GM19438 (cell line): ENCODE data around the gene PSMC5.

Source experiments
- ATAC-seq: cut with Tn5 transposase; IDR thresholded peaks from one replicate; pipeline ENCODE4 v1.9.1; 2021; ENCODE audit warnings: low read depth; ENCODE audit not compliant: unreplicated experiment

Gene PSMC5

GRCh38 chr17:63819585-63820537 lies 7.4 kb upstream of the PSMC5 start:
- no peak for ATAC-seq

- ATAC-seq: no peak
These were observed 6.2 kb upstream of the PSMC5 start for GRCh38 chr17:63820963-63821561.

- no peak for ATAC-seq
These were observed 5.4 kb upstream of the PSMC5 start for GRCh38 chr17:63821804-63822203.

- ATAC-seq: no peak
These were observed 4.7 kb upstream of the PSMC5 start for GRCh38 chr17:63822537-63822936.

- no peak for ATAC-seq
These were observed 3.4 kb upstream of the PSMC5 start for GRCh38 chr17:63823659-63824331.

GRCh38 chr17:63824362-63824761 lies 2.9 kb upstream of the PSMC5 start:
- no peak for ATAC-seq

GRCh38 chr17:63826468-63827001 lies 696 bp upstream of the PSMC5 start:
- no peak for ATAC-seq

- ATAC-seq: no peak
These were observed 580 bp downstream of the PSMC5 start for GRCh38 chr17:63827801-63828221.

- no peak for ATAC-seq
These were observed 1.7 kb downstream of the PSMC5 start for GRCh38 chr17:63828936-63829335.

- no peak for ATAC-seq
These were observed 3.0 kb downstream of the PSMC5 start for GRCh38 chr17:63830278-63830677.

GRCh38 chr17:63830904-63831491 lies 3.8 kb downstream of the PSMC5 start:
- no peak for ATAC-seq

- ATAC-seq: no peak
These were observed 4.3 kb downstream of the PSMC5 start for GRCh38 chr17:63831505-63831904.

GRCh38 chr17:63832014-63832413 lies 4.8 kb downstream of the PSMC5 start:
- ATAC-seq: no peak

GRCh38 chr17:63832455-63832854 lies 5.2 kb downstream of the PSMC5 start:
- ATAC-seq: no peak

- ATAC-seq: no peak
These were observed 6.0 kb downstream of the PSMC5 start for GRCh38 chr17:63833026-63833740.

- ATAC-seq: no peak
These were observed 6.6 kb downstream of the PSMC5 start for GRCh38 chr17:63833741-63834373.

- peak; percentile 71 for ATAC-seq
These were observed 7.4 kb downstream of the PSMC5 start for GRCh38 chr17:63834431-63835166.

GRCh38 chr17:63835167-63835720 lies 8.0 kb downstream of the PSMC5 start:
- no peak for ATAC-seq

GRCh38 chr17:63836811-63837210 lies 9.6 kb downstream of the PSMC5 start:
- ATAC-seq: no peak
